ENCODE data around the gene CEP250.
A peak's percentile ranks its signal among the peaks of the same experiment; 100 is the strongest.

CEP250 gene

GRCh38 chr20:35458388-35458787 lies 3.0 kb downstream of the CEP250 start:
- H3K27ac ChIP-seq (replicated peaks) = no peak overlapping the region
- no peaks in the 10 kb centered on the region for H3K27me3 ChIP-seq (ENCODE audit: insufficient read depth, poor library complexity, severe bottlenecking)
- no peak for TF ChIP-seq SPI1 (IDR thresholded peaks at IDR 0.05; ENCODE audit: borderline replicate concordance, low read depth)
- TF ChIP-seq REST (IDR thresholded peaks at IDR 0.05; ENCODE audit: insufficient replicate concordance, low read depth) = no peak
- TF ChIP-seq CTCF (IDR thresholded peaks at IDR 0.05; ENCODE audit: insufficient read depth, low read length) = no peak
- no peak for TF ChIP-seq POLR2AphosphoS5 (IDR thresholded peaks at IDR 0.05; ENCODE audit: low read depth)
- no peak for TF ChIP-seq GABPA (IDR thresholded peaks at IDR 0.05; ENCODE audit: low read depth)
- DNase-seq (ENCODE audit: low read depth in 1 of 2, low spot score in 1 of 2) = no peak
- H3K4me3 ChIP-seq (replicated peaks; ENCODE audit: insufficient read depth, low read length) = no peak overlapping the region

GRCh38 chr20:35461620-35462019 lies 6.2 kb downstream of the CEP250 start:
- no peak for DNase-seq (ENCODE audit: low read depth in 1 of 2, low spot score in 1 of 2)
- no peak overlapping the region for H3K27ac ChIP-seq (replicated peaks)
- no peak for TF ChIP-seq CTCF (IDR thresholded peaks at IDR 0.05; ENCODE audit: insufficient read depth, low read length)
- no peak overlapping the region for H3K4me3 ChIP-seq (replicated peaks; ENCODE audit: insufficient read depth, low read length)
- no peaks in the 10 kb centered on the region for H3K27me3 ChIP-seq (ENCODE audit: insufficient read depth, poor library complexity, severe bottlenecking)

GRCh38 chr20:35462351-35462750 lies 7.0 kb downstream of the CEP250 start:
- Histone ChIP-seq H3K27ac (replicated peaks) (no peak overlapping the region), H3K27me3 (ENCODE audit: insufficient read depth, poor library complexity, severe bottlenecking) (no peaks in the 10 kb centered on the region), H3K4me3 (replicated peaks; ENCODE audit: insufficient read depth, low read length) (no peak overlapping the region)
- no peak for DNase-seq (ENCODE audit: low read depth in 1 of 2, low spot score in 1 of 2)
- no peak for TF ChIP-seq REST (IDR thresholded peaks at IDR 0.05; ENCODE audit: insufficient replicate concordance, low read depth)
- TF ChIP-seq SPI1 (IDR thresholded peaks at IDR 0.05; ENCODE audit: borderline replicate concordance, low read depth) = no peak
- no peak for TF ChIP-seq CTCF (IDR thresholded peaks at IDR 0.05; ENCODE audit: insufficient read depth, low read length)
- TF ChIP-seq GABPA (IDR thresholded peaks at IDR 0.05; ENCODE audit: low read depth) = no peak
- TF ChIP-seq POLR2AphosphoS5 (IDR thresholded peaks at IDR 0.05; ENCODE audit: low read depth) = no peak

GRCh38 chr20:35463455-35464300 lies 8.3 kb downstream of the CEP250 start:
- Histone ChIP-seq H3K4me3 (replicated peaks; ENCODE audit: insufficient read depth, low read length) (no peak overlapping the region), H3K27me3 (ENCODE audit: insufficient read depth, poor library complexity, severe bottlenecking) (no peaks in the 10 kb centered on the region), H3K27ac (replicated peaks) (no peak overlapping the region)
- no peak for TF ChIP-seq REST (IDR thresholded peaks at IDR 0.05; ENCODE audit: insufficient replicate concordance, low read depth)
- peak; percentile 72 for TF ChIP-seq CTCF (IDR thresholded peaks at IDR 0.05; ENCODE audit: insufficient read depth, low read length)
- DNase-seq (ENCODE audit: low read depth in 1 of 2, low spot score in 1 of 2) = peak in 1 of 2 experiments; percentile 71

Data from HL-60 (cell line).